Activated CD4-positive, CD25-positive, alpha-beta regulatory T cell (primary cell): ENCODE results near the gene CIRBP.

ENCODE experiments used
- DNase-seq, 4 experiments: peaks; one replicate each; lab custom pipeline; 2025; lab: John Stamatoyannopoulos, UW

Gene CIRBP

GRCh38 chr19:1269065-1269477 is at the start of gene CIRBP:
Gene CIRBP, plus strand, starts transcription at chr19:1269332. Its CDS starts 1,602 bp downstream, at chr19:1270934.
- DNase-seq: peak; percentile 98 to 99 (median 99)

- DNase-seq: no peak
Observed at GRCh38 chr19:1219786-1220476, 49.2 kb upstream of the CIRBP start.

DNA sequence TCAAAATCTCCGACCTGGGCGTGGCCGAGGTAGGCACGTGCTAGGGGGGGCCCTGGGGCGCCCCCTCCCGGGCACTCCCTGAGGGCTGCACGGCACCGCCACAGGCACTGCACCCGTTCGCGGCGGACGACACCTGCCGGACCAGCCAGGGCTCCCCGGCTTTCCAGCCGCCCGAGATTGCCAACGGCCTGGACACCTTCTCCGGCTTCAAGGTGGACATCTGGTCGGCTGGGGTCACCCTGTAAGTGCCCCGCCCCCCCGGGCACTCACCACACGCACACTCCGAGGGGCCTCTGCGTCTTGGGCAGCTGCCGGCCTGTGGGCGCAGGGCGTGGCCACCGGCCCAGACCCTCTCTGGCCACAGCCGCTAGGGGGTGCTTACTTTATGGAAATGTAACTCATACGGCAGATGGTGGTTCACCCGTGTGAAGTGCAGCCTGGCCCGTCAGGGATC is 48.6 kb upstream of the CIRBP start:
- no peak for DNase-seq

DNA sequence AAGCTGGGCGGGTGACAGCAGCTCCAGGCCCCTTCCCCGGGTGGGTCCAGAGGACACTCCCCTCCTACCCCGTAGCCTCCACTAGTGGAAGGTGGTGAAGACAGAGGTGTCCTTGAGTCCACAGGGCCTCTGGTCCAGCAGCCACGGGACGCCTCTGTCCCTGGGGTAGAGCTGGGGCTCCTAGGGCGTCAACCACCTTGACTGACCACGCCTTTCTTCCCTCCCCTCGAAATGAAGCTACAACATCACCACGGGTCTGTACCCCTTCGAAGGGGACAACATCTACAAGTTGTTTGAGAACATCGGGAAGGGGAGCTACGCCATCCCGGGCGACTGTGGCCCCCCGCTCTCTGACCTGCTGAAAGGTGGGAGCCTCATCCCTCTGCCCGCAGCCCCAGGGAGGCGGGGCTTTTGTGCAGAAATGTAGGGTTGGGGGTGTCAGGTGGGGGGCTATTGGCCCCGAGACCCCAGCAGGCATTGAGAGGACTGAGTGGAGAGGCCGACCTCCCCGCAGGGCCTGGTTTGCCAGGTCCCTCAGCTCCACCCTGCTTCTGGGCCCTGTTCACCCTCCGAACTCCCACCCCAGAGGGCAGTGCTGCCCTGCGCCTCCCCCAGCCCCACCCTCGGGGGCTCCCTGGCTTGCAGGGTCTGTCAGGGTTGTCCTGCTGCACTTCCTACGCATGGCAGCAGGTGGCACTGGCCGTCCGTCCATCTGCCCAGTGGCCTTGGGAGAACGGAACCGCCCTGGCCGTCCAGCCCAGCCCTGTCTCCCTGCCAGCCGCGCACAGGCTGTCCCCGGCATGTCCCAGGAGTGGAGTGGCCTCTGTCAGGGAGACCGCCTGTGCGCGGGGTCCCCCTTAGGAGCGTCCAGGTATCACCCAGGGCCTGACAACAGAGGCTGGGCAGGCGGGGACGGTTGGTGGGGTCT is 47.9 kb upstream of the CIRBP start:
- DNase-seq: no peak

DNA sequence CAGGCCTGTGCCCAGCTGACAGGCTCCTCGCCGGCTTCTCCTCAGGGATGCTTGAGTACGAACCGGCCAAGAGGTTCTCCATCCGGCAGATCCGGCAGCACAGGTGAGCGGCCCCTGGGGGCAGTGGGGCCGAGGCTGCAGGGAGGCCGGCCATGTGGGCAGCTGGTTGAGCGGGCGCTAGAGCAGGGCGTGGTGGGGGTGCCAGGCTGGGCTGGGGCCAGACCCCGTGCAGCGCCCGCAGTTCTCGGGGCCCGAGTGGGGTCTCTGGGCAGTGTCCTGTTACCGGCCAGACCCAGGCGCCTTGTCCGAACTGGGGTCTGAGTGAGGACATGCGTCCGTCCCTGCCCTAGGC is 47.3 kb upstream of the CIRBP start:
- DNase-seq: no peak

DNA sequence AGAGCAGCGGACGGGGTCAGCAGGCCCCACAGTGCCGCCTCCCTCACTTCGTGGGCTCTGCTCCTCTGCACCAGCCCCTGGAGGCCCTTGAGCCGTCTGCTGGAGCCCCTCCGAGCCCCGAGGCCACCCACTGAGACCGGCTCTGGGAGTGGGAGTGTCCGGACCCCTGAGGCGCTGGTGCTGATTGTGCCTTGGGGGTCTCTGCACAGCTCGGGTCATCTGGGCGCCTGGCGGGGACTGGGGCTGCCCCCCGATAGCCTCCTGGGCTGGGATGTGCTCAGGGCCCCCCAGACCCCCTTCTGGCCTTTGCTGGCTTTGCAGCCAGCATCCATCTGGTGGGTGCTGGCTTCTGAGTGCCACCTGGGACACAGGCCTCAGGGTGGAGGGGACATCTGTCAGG is 46.7 kb upstream of the CIRBP start:
- DNase-seq: no peak

- no peak for DNase-seq
Observed at GRCh38 chr19:1223018-1223855, 45.9 kb upstream of the CIRBP start.

- no peak for DNase-seq
Observed at GRCh38 chr19:1224047-1224825, 44.9 kb upstream of the CIRBP start.

- DNase-seq: no peak
Observed at GRCh38 chr19:1224847-1225246, 44.3 kb upstream of the CIRBP start.

- DNase-seq: no peak
Observed at GRCh38 chr19:1225440-1226226, 43.5 kb upstream of the CIRBP start.

GRCh38 chr19:1226227-1226518 is 43.0 kb upstream of the CIRBP start:
- no peak for DNase-seq

- no peak for DNase-seq
Observed at GRCh38 chr19:1226522-1227303, 42.4 kb upstream of the CIRBP start.

- no peak for DNase-seq
Observed at GRCh38 chr19:1227304-1228054, 41.7 kb upstream of the CIRBP start.

DNA sequence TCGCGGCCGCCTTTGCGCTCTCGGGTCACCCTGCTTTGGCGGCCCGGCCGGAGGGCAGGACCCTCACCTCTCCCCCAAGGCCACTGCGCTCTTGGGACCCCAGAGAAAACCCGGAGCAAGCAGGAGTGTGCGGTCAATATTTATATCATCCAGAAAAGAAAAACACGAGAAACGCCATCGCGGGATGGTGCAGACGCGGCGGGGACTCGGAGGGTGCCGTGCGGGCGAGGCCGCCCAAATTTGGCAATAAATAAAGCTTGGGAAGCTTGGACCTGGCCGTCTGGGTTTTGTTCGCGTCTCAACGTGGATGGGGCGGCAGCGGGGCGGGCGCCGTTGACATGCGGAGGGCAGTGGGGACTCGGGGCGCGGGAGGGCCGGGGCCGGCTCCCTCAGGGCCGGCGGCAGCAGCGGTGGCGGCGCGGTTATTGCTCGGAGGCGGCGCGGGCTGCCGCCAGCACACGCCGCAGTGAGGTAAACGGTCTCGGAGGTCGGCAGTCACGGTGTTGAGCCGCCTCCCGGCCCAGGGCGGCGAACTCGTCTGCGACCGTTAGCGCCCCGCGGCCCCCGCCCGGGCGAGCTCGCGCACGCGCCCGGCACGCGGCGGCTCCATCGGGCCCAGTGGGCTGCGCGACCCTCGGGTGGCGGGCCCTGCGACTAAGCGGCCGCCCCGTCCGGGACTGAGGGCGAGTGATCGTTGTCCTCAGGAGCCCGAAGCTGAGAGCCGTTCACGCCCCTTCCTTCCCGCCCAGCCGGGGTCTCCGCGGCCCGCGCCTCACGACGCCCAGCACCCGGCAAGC is 40.8 kb upstream of the CIRBP start:
- DNase-seq: no peak

GRCh38 chr19:1229056-1229923 is 39.8 kb upstream of the CIRBP start:
- DNase-seq: no peak

DNA sequence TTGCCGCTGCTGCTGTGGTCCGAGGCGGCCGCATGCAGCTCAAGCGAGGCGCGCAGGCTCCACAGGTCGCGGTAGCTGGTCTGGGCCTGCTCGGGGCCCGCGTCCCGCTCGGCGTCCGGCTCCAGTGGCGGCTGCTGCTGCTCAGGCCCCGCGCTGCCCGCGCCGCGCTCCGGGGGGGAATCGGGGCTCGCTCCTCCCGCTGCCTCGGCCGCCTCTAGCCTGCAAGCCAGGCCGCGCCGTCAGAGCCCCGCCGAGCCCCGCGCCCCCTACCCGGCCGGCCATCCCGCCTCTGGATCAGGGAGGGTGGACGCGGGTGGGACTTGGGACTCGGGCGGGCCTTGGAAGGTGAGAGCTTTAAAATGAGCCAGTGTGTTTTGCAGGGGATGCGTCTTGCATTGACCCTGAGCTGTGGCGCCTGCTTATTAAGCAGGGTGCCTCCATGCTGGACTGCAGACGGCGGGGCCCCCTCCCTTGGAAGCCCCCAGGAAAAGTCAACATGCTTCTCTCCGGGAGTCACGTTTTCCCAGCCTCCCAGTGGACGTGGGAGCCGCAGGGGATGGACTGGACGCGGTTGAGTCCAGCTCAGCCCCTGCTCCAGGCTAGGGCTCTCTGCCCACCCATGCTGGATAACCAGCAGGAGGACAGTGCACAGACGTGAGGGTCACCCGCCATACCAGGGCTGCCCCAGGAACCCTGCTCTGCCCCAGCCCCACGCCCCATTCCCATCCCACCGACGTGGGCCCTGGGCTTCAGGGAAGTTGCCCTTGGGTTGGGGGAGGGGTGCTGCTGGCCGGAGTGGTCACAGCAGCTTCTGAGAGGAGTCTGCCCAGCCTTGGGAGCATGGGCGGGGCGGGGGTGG is 39.0 kb upstream of the CIRBP start:
- DNase-seq: no peak
